HG03135 (cell line): ENCODE data around the gene CIB4.
"Not testable (repeated sequence)": the region's sequence is repeated elsewhere in the genome, so short reads cannot be mapped to it uniquely, and the experiment has no call there.

Experiments
- ATAC-seq: cut with Tn5 transposase; IDR thresholded peaks from one replicate; pipeline ENCODE4 v1.9.1; 2021; ENCODE audit warnings: mild to moderate bottlenecking, moderate library complexity; ENCODE audit not compliant: unreplicated experiment

Gene CIB4

GRCh38 chr2:26574066-26574899 is 66.9 kb downstream of the CIB4 start:
- ATAC-seq = no peak

GRCh38 chr2:26573241-26573925 is 67.8 kb downstream of the CIB4 start:
- ATAC-seq = no peak

- no peak for ATAC-seq
These were observed 68.6 kb downstream of the CIB4 start for GRCh38 chr2:26572591-26572990.

GRCh38 chr2:26571316-26571715 is 69.8 kb downstream of the CIB4 start:
- no peak for ATAC-seq

- ATAC-seq = no peak
These were observed 71.1 kb downstream of the CIB4 start for GRCh38 chr2:26570083-26570430.

GRCh38 chr2:26569216-26570082 is 71.7 kb downstream of the CIB4 start:
- ATAC-seq = no peak

- ATAC-seq = no peak
These were observed 72.9 kb downstream of the CIB4 start for GRCh38 chr2:26568076-26568890.

GRCh38 chr2:26567534-26567933 is 73.6 kb downstream of the CIB4 start:
- no peak for ATAC-seq

- ATAC-seq = not testable (repeated sequence)
These were observed 74.4 kb downstream of the CIB4 start for GRCh38 chr2:26566731-26567130.

GRCh38 chr2:26566081-26566375 is 75.1 kb downstream of the CIB4 start:
- ATAC-seq = no peak

GRCh38 chr2:26564121-26564644 is 77.0 kb downstream of the CIB4 start:
- no peak for ATAC-seq

- ATAC-seq = no peak
These were observed 77.5 kb downstream of the CIB4 start for GRCh38 chr2:26563686-26564085.

GRCh38 chr2:26562811-26563645 is 78.1 kb downstream of the CIB4 start:
- no peak for ATAC-seq

- ATAC-seq = no peak
These were observed 79.0 kb downstream of the CIB4 start for GRCh38 chr2:26561918-26562810.

- no peak for ATAC-seq
These were observed 79.8 kb downstream of the CIB4 start for GRCh38 chr2:26561376-26561775.

- no peak for ATAC-seq
These were observed 80.3 kb downstream of the CIB4 start for GRCh38 chr2:26560892-26561291.

GRCh38 chr2:26559556-26559955 is 81.6 kb downstream of the CIB4 start:
- no peak for ATAC-seq

- ATAC-seq = no peak
These were observed 82.1 kb downstream of the CIB4 start for GRCh38 chr2:26559044-26559405.
